Panc1 (cell line): Measurements from ENCODE around the gene FUT3. TPM values are rescaled to one million over a fixed set of nuclear protein-coding genes. Genes with fewer than 3 reads are reported as not detected.

ENCODE experiments used
- total RNA-seq: library from RNA; stranded (reverse); gene quantifications from one replicate; pipeline ENCODE4 v1.2.1, GENCODE V29; 2021; ENCODE audit not compliant: unreplicated experiment

The FUT3 gene
- total RNA-seq, 1 experiment from 2014 or later: 0.36 TPM

Other genes with a start within 250 kb of the FUT3 start
- 83.5 TPM for gene SAFB2, start 228.7 kb downstream of the FUT3 start, total RNA-seq
- gene SAFB, start 228.4 kb downstream of the FUT3 start, total RNA-seq: 83.0 TPM
- gene MICOS13, start 170.9 kb downstream of the FUT3 start, total RNA-seq: 93.5 TPM
- gene HSD11B1L, start 170.4 kb downstream of the FUT3 start, total RNA-seq: 6.0 TPM
- 465 TPM for gene RPL36, start 161.2 kb downstream of the FUT3 start, total RNA-seq
- gene LONP1, start 131.3 kb downstream of the FUT3 start, total RNA-seq: 93.0 TPM
- gene CATSPERD, start 130.8 kb downstream of the FUT3 start, total RNA-seq: 0.08 TPM
- gene PRR22, start 66.7 kb downstream of the FUT3 start, total RNA-seq: 5.9 TPM
- gene DUS3L, start 60.3 kb downstream of the FUT3 start, total RNA-seq: 39.6 TPM
- gene NRTN, start 46.4 kb downstream of the FUT3 start, total RNA-seq: 0.80 TPM
- not detected for gene FUT6, start 11.7 kb downstream of the FUT3 start, total RNA-seq
- 0.10 TPM for gene FUT5, start 19.1 kb upstream of the FUT3 start, total RNA-seq
- 242 TPM for gene NDUFA11, start 52.3 kb upstream of the FUT3 start, total RNA-seq
- gene VMAC, start 53.4 kb upstream of the FUT3 start, total RNA-seq: 5.2 TPM
- 9.2 TPM for gene CAPS, start 62.8 kb upstream of the FUT3 start, total RNA-seq
- gene RANBP3, start 126.7 kb upstream of the FUT3 start, total RNA-seq: 54.6 TPM